HS-27A (cell line): ENCODE measurements around the gene YIPF2.
"Not testable (repeated sequence)": the region's sequence is repeated elsewhere in the genome, so short reads cannot be mapped to it uniquely, and the experiment has no call there.

ENCODE experiments used
- DNase-seq: peaks from one replicate; pipeline ENCODE4 v3.0.0-alpha.2; 2012; ENCODE audit warnings: low read depth, missing footprints

Gene YIPF2

DNA sequence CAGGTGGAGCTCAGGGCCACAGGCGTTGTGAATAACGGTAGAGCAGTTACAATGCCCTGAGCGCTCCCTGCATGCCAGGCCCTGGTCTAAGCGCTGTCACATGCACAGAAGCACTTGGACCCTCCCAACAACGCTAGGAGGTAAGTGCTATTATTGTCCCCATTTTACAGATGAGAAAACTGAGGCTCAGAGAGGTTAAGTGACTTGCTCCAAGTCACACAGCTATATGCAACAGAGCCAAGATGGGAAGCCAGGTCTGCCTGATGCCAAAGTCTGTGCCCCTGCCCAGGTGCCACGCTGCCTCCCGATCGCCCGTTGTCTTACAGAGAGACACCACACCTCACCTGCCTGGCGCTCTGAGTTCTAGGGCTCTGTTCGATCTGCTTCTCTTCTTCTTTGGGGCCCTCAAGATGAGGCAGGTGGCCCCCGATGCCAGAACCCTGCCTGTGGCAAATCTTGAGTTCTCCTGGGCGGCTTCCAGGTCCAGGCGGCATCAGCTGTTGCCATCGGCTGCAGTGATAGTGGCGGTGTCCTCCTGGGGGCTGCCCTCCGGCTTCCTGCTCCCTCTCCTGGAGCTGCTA, 20.0 kb downstream of the YIPF2 start:
- no peak for DNase-seq

DNA sequence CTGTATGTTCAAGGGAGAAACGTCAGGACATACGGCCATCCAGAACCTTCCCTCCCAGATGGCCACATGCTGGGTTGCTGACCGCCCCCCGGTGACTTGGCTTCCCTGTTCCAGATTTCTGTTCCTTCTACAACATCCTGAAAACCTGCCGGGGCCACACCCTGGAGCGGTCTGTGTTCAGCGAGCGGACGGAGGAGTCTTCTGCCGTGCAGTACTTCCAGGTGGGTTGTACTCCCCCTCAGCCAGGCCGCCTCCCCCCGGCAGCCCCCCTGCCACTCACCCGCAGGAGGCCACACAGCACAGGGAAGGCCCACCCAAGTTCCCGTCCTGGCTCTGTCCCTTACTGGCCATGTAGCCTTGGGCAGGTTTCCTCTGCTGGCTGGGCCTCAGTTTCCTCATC, 20.5 kb downstream of the YIPF2 start:
- no peak for DNase-seq

DNA sequence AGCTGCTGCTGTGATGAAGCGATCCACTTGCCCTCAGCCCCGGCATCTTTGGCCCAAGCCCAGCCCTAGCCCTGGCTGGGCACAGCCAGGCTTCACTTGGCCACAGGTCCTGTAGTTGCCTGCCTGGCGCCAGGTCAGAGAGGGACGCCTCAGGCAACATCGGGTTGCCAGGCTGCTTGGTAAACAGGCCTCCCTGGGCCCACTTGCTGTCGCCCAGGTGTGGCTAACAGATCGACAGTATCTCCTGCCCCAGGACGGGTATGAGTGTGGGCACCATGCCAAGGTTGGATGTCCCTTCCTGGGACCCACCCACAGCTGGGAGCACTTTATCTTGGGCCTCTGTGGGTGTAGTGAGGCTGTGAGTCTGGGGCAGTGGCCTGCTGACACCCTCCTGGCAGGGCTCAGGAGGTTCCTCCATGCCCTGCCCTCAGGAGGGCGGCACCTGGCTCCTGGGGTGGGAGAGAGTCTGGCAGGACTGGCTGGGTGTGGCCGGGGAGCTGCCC, 29.2 kb downstream of the YIPF2 start:
- no peak for DNase-seq

DNA sequence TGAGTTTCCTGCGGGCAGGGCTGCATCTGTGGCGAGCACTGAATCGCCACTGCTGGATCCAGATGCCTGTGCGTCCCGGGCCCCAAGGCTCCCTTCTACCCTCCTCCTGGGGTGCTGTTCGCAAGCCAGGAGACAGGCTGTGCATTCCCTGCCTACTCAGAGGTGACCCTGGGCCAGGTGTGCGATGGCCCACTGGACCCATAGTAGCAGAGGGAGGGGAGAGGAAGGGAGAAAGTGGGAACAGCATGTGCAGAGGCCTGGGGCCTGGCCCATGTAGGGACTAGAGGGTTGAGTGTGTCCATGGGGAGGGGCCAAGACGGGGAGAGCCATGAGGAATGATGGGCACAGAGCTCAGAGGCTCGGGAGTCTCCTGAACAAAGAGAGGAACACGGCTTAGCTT, 29.8 kb downstream of the YIPF2 start:
- no peak for DNase-seq

DNA sequence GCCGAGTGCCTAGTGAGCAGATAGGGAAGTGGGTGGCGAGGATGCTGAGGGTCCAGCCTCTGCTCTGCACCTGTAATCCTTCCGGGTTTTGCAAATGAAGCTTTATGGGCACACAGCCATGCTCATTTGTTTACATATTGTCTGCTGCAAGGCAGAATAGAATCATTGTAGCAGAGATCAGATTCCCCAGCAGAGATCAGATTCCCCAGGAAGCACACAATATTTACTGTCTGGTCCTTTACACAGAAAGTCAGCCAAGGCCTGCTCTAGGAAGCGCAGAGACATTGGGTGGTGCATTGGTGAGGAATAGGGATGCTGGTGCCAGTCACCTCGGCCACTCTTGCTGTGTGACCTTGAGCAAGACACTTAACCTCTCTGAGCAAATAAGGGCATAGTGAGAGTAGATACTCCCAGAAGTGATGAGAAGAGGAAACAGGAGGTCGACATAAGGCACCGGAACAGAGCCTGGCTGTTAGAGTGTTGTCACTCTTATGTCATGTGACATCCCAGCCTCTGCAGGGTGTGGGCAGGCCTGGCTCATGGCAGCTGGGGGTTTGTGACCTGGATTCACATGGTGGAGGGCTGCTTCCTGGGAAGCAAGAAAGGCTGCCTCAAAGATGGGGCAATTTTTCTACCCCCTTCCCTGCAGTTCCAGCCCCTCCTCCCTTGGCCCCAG, 31.4 kb downstream of the YIPF2 start:
- no peak for DNase-seq

- no peak for DNase-seq
These were observed 32.5 kb downstream of the YIPF2 start for GRCh38 chr19:10895920-10896319.

DNA sequence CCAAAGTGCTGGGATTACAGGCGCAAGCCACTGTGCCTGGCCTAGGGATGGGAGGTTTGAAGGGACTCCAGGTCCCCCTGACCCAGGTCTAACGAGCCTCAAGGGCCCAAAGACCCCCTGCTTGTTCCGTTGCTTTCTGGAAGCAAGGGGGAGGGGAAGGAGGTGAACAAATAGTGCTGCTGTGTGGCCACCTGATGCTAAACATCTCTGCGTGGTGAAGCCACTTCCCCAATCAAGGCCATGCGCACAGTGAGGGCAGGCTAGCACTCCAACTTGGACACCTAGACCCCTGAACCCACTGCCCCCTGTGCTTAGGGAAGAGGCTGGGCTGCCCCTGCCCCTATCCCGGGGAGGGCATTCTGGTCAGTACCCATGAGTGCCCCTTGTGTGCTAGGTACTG, 33.1 kb downstream of the YIPF2 start:
- no peak for DNase-seq

- no peak for DNase-seq
These were observed 33.6 kb downstream of the YIPF2 start for GRCh38 chr19:10894911-10895213.

- DNase-seq = no peak
These were observed 36.2 kb downstream of the YIPF2 start for GRCh38 chr19:10892256-10892655.

- DNase-seq = no peak
These were observed 36.9 kb downstream of the YIPF2 start for GRCh38 chr19:10891405-10892086.

DNA sequence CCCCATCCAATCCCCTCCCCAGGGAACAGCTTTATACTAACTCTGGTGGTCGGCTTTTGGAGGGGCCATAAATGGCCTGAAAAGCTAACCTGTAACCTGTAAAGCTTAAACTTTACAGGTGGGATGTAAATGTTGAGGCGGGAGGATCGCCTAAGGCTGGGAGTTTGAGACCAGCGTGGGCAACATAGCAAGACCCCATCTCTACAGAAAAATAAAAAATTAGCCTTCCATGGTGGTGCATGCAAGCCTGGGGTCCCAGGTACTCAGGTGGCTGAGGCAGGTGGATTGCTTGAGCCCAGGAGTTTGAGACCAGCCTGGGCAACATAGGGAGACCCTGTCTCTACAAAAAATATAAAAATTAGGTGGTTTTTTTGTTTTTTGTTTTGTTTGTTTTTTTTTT, 38.6 kb downstream of the YIPF2 start:
- DNase-seq = no peak

GRCh38 chr19:10888421-10888866, 40.0 kb downstream of the YIPF2 start:
- no peak for DNase-seq

- no peak for DNase-seq
These were observed 40.6 kb downstream of the YIPF2 start for GRCh38 chr19:10887616-10888367.

DNA sequence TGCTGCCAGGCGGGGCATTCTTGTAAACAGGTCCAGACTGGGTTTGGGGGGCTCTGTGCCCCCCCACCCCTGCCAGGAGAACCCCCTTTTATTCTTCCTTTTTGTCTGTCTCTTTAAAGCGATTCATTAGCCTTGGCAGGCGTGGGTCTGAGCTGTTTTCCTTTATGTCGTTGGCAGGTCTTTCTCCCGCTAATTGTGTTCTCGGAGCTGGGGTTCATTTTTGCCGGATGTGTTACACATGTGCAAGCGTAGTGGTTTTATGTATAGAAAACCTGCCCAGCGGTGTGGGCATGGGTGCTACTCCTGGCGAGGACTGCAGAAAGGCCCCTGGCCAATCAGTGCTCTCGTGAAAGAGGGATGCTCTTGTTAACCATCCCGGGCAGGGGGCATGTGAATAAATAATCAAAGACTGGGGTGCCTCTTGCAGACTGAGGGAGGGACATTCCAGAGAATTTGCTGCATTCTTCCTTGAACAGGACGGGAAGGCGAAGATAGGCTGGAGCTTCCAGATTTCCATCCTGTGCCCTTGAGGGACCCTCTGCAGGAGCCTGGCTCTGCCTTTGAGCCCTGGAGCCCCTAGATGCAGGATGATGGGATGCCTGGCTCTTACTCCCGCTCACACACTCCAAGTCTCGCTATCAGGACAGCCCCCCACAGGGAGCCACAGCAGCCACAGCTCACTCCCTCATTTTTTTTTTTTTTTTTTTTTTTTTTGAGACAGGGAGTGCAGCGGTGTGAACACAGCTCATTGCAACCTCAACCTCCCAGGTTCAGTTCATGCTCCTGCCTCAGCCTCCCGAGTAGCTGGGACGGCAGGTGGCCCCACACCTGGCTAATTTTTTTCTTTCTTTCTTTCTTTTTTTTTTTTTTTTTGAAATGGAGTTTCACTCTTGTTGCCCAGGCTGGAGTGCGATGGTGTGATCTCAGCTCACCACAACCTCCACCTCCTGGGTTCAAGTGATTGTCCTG, 43.0 kb downstream of the YIPF2 start:
- DNase-seq = no peak

DNA sequence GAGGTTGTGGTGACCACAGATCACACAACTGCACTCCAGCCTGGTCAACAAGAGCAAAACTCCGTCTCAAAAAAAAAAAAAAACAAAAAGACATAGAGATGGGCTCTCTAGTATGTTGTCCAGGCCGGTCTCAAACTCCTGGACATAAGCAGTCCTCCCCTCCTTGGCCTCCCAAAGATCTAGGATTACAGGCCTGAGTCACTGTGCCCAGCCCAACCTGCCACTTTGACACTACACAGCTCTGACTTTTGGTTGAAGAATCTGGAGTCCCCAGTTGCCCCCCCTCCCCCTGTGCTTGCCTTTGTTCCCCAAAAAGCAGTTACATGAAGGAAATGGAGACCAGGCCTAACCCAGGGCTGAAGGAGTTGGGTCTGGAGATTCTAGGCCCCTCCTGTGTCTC, 44.2 kb downstream of the YIPF2 start:
- peak; percentile 57 for DNase-seq

DNA sequence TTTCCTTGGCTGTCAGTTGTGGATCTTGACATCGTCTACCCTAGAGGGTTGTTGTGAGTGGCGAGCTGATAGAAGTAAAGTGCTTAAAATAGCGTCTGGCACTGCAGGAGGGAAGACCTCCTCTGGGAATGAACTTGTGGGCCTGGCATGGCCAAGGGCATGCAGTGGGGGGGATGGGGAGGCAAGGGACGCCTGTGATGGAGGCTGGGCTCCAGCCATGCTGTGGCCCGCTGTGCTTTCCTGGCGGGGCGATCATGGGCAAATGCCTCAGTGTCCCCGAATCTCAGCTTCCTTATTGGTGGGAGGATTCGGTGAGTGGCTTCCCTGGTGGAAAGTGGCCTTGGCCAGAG, 46.4 kb downstream of the YIPF2 start:
- no peak for DNase-seq

DNA sequence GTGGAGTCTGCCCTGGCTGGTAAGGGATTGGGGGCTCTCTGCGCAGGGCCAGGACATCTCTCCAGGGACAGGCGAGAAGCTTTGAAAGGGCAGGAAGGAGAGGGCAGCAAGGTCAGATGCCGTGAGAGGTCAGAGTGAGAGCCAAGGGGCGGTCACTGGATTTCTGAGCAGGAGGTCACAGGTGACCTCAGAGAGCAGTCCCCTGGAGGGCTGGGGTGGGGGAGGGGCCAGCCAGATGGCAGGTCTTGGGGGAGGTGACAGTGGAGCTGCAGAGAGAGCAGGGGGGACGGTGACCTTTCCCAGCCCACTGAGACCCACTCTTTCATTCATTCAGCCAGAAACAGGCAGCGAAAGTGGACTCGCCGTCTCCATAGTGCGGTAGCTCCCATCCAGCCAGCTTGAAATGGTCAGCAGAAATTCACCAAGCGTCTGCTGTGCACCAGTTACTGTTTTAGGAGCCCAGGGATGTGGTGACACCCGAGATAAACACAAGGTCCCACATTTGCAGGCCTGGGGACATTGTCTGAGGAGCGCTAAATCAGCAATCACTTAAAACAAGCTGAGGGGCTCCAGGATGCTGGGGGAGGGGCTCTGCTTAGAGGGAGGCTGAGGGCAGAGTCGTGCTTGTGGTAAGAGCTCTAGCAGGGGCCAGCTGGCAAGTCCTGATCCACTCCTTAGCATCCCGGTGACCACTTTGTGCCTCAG, 46.9 kb downstream of the YIPF2 start:
- no peak for DNase-seq

GRCh38 chr19:10878253-10878652, 50.2 kb downstream of the YIPF2 start:
- DNase-seq = no peak

GRCh38 chr19:10877608-10878007, 50.8 kb downstream of the YIPF2 start:
- DNase-seq = not testable (repeated sequence)

GRCh38 chr19:10876459-10877240, 51.8 kb downstream of the YIPF2 start:
- DNase-seq = no peak
